ENCODE data around the gene ASTN2.
"Not testable (repeated sequence)": the region's sequence is repeated elsewhere in the genome, so short reads cannot be mapped to it uniquely, and the experiment has no call there.

The ASTN2 gene

GRCh38 chr9:116925121-116925520 lies 489.7 kb downstream of the ASTN2 start:
- no peak for DNase-seq (ENCODE audit: low spot score)

GRCh38 chr9:116924462-116925110 lies 490.3 kb downstream of the ASTN2 start:
- no peak for DNase-seq (ENCODE audit: low spot score)

- not testable (repeated sequence) for DNase-seq (ENCODE audit: low spot score)
Observed at GRCh38 chr9:116917895-116918508, 496.9 kb downstream of the ASTN2 start.

- no peak for DNase-seq (ENCODE audit: low spot score)
Observed at GRCh38 chr9:116913536-116913935, 501.3 kb downstream of the ASTN2 start.

- no peak for DNase-seq (ENCODE audit: low spot score)
Observed at GRCh38 chr9:116910201-116910600, 504.7 kb downstream of the ASTN2 start.

- no peak for DNase-seq (ENCODE audit: low spot score)
Observed at GRCh38 chr9:116907989-116908388, 506.9 kb downstream of the ASTN2 start.

- DNase-seq (ENCODE audit: low spot score), result peak; percentile 53
Observed at GRCh38 chr9:116905171-116905588, 509.7 kb downstream of the ASTN2 start.

GRCh38 chr9:116904165-116904564 lies 510.7 kb downstream of the ASTN2 start:
- DNase-seq (ENCODE audit: low spot score), result no peak

- no peak for DNase-seq (ENCODE audit: low spot score)
Observed at GRCh38 chr9:116901260-116901659, 513.6 kb downstream of the ASTN2 start.

- no peak for DNase-seq (ENCODE audit: low spot score)
Observed at GRCh38 chr9:116900543-116900942, 514.3 kb downstream of the ASTN2 start.

- DNase-seq (ENCODE audit: low spot score), result no peak
Observed at GRCh38 chr9:116900007-116900367, 514.9 kb downstream of the ASTN2 start.

GRCh38 chr9:116899337-116900006 lies 515.4 kb downstream of the ASTN2 start:
- no peak for DNase-seq (ENCODE audit: low spot score)

GRCh38 chr9:116898131-116898530 lies 516.7 kb downstream of the ASTN2 start:
- DNase-seq (ENCODE audit: low spot score), result not testable (repeated sequence)

- no peak for DNase-seq (ENCODE audit: low spot score)
Observed at GRCh38 chr9:116897201-116897600, 517.7 kb downstream of the ASTN2 start.

- no peak for DNase-seq (ENCODE audit: low spot score)
Observed at GRCh38 chr9:116895961-116896360, 518.9 kb downstream of the ASTN2 start.

GRCh38 chr9:116891424-116891823 lies 523.4 kb downstream of the ASTN2 start:
- peak; percentile 32 for DNase-seq (ENCODE audit: low spot score)

- DNase-seq (ENCODE audit: low spot score), result not testable (repeated sequence)
Observed at GRCh38 chr9:116888476-116888875, 526.4 kb downstream of the ASTN2 start.

- no peak for DNase-seq (ENCODE audit: low spot score)
Observed at GRCh38 chr9:116888066-116888465, 526.8 kb downstream of the ASTN2 start.

GRCh38 chr9:116883676-116884075 lies 531.2 kb downstream of the ASTN2 start:
- DNase-seq (ENCODE audit: low spot score), result no peak

- DNase-seq (ENCODE audit: low spot score), result no peak
Observed at GRCh38 chr9:116877072-116877471, 537.8 kb downstream of the ASTN2 start.

GRCh38 chr9:116875576-116875975 lies 539.3 kb downstream of the ASTN2 start:
- DNase-seq (ENCODE audit: low spot score), result no peak

GRCh38 chr9:116873937-116874914 lies 540.6 kb downstream of the ASTN2 start:
- no peak for DNase-seq (ENCODE audit: low spot score)
